Iris pigment epithelial cell (primary cell): Measurements from ENCODE around the gene MS4A1.
"Not testable (repeated sequence)": the region's sequence is repeated elsewhere in the genome, so short reads cannot be mapped to it uniquely, and the experiment has no call there.

Experiments used
- DNase-seq: peaks from one replicate; pipeline ENCODE4 v3.0.0-alpha.2; 2011; ENCODE audit warnings: low read depth

The MS4A1 gene

DNA sequence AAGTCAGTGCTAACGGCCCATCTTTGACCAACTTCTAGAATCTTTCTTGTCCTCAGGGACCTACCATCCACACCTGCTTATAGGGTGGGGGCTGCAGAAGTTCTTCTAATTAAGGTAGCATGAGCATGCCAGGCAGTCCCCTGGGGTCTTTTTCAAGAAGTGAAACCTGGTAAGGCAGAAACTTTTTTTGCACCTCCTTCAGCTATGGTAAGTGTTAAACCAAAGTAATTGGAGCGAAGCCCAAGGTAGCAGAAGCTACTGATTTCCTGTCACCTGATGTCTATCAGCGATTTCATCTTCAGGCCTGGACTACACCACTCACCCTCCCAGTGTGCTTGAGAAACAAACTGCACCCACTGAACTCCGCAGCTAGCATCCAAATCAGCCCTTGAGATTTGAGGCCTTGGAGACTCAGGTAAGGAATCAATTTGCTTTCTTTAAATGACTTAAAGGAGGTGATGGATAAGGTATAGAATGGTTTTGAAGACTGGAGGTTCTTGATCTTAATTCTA lies at the start of gene MS4A1:
TSS of gene MS4A1 (plus strand) at position 317 of the 512 bp plus-strand sequence. CDS start 6,528 bp downstream, outside the sequence.
- DNase-seq: no peak

- no peak for DNase-seq
Observed at GRCh38 chr11:60420015-60420414, 35.6 kb upstream of the MS4A1 start.

- no peak for DNase-seq
Observed at GRCh38 chr11:60422609-60423008, 33.0 kb upstream of the MS4A1 start.

DNA sequence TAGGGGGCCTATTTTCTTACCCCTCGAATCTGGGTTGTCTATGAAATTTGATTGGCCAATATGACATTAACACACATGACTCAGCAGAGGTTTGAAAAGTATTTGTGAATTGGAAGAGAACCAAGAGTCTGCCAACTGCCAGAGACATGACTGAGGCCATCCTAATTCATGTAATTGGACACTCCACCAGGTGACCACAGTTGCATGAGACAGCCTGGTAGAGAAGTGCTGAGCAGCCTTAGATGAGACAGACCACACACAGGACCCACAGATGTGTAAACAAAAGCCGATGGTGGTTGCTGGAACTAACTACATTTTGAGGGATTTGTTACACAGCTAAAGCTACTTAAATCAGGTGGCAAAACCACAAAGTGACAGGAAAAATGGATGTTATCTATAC lies 27.1 kb upstream of the MS4A1 start:
- peak; percentile 2 for DNase-seq

DNA sequence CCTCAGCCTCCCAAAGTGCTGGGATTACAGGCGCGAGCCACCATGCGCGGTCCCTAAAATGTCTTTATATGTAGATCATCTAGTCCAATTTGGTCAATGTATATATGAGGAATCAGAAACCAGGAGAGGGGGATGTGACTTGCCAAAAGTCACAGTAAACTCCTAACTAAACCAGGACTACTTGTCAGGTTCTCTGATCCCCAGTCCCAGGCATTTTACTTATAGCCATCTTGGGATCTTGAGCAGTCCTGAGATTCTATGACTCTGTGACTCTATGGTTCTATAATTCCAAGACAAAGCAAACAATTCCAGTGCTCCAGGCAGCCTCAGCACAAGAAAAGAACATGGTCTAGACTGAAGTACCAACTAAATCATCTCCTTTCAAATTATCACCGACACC lies 26.4 kb upstream of the MS4A1 start, which contains the start of gene MS4A5:
TSS of gene MS4A5 (plus strand) at position 301 of the 400 bp plus-strand sequence. CDS start 103 bp downstream, outside the sequence.
- DNase-seq: no peak

DNA sequence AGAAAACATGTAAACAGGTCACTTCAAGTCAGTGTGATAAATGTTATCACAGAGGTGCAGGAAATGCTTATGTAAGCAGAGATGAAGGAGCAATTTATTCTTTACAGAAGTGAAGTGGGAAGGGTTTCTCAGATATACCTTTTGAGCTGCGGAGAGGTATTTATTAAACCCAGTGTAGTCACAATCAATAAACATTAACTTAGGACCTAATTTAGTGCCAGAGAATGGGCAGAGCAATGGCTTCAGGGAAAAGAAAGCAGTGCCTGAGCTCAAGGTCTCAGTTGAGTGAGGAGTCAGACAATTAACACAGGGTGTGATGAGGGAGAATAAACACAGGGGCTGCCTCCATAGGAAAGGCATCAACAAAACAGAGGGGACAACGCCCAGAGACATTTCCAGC lies 24.4 kb upstream of the MS4A1 start:
- no peak for DNase-seq

DNA sequence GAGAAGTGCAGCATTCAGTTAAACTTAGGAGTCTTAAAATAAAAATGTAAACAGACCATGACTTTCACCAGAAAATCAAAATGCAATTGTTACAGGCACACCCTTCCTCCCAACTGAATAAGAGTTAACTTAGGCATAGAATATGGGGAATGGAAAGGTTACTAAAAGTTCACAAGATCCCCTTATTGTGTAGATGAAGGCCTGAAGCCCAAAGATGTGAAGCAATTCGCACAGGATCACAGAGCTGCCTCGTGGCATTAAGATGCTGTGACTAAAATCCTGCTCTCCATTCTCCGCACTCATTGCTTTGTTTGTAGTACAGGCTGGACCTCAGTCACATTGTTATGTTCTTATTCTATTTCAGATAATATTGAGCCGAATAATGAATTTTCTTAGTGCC lies 22.2 kb upstream of the MS4A1 start:
- DNase-seq: no peak

DNA sequence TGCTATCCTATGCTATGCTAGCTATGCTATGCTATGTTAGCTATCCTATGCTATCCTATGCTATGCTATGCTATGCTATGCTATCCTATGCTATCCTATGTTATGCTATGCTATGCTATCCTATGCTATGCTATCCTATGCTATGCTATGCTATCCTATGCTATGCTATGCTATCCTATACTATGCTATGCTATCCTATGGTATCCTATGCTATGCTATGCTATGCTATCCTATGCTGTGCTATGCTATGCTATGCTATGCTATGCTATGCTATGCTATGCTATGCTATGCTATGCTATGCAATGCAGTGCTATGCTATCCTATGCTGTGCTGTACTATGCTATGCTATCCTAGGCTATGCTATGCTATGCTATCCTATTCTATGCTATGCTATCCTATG lies 8.6 kb upstream of the MS4A1 start:
- no peak for DNase-seq

- no peak for DNase-seq
Observed at GRCh38 chr11:60447846-60448245, 7.8 kb upstream of the MS4A1 start.

- DNase-seq: not testable (repeated sequence)
Observed at GRCh38 chr11:60451185-60451584, 4.5 kb upstream of the MS4A1 start.

DNA sequence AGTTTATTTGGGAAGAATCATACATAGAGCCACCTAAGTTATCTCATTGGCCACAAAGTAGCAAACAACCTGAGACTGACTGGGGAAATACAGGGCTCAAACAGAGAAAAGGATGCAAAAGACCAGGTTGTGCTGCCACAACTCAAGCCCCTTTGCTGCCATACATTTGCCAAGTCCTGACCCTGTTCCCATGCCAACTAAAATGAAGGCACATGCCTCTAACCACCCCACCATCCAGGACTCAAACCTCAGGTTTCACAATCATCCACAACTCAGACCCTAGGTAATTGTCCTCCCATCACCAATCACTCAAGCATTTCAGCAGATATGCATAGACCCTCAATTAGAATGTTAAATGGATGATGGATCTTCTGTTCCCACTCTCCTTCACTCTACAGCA lies 1.4 kb upstream of the MS4A1 start:
- DNase-seq: no peak

- DNase-seq: no peak
Observed at GRCh38 chr11:60457576-60457975, 1.9 kb downstream of the MS4A1 start.

DNA sequence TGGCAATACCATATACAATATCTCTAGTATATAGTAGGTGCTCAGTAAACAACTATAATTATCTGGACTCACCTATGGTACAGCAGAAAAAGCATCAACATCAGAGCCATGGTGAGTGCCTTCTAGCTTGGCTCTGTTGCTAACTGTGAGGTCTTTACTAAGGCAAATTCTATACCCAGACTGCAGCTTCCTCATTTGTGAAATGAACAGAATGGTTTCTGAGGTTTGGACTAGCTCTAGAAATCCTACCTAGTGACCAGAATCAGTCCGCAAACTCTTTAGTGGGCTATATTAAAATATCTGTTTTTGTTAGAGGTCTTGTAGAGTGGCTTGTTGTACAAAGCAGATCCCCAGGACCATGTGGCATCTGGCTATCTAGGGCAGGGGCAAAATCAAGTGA lies 3.7 kb downstream of the MS4A1 start:
- no peak for DNase-seq

DNA sequence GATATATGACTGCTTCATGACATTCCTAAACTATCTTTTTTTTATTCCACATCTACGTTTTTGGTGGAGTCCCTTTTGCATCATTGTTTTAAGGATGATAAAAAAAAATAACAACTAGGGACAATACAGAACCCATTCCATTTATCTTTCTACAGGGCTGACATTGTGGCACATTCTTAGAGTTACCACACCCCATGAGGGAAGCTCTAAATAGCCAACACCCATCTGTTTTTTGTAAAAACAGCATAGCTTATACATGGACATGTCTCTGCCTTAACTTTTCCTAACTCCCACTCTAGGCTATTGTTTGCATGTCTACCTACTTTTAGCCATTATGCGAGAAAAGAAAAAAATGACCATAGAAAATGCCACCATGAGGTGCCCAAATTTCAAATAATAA lies 13.2 kb downstream of the MS4A1 start:
- no peak for DNase-seq

- DNase-seq: no peak
Observed at GRCh38 chr11:60469723-60470122, 14.1 kb downstream of the MS4A1 start.

DNA sequence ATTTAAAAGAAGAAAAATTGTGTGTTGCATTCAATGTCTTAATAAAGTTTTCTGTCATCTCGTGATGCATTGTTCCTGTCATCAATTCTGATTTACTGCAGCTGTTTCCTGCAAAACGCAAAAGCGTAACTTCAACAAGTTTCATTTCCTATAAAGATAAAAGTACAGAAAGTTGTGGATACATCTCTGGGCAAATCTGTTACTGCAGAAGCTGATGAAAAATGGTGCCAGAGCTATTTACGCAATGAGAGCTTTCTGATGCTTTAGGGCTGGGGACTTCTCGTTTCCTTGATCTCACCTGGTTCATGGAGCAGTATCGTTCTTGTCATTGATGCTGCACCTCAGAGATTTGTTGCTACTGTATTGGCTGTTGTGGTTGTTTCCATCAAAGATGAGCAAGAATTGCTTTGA lies 21.4 kb downstream of the MS4A1 start:
- no peak for DNase-seq

DNA sequence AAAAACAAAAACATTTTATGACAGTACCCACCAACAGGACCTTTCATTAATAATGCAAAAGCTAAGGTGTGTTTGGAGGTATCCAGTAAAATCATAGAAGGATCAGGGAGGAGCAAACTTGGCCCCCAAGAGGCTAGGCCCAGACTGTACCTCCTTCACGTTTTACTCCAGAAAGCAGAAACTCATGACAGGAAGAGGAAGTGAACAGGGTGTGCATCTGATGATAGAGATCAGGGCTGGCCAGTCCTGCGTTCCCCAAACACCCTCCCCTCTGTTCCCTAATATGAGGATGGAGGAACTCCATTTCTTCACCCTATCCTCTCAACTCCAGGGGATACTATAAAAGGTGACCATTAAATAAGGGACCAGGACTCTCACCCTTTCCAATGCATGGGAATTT lies 26.7 kb downstream of the MS4A1 start:
- DNase-seq: no peak

DNA sequence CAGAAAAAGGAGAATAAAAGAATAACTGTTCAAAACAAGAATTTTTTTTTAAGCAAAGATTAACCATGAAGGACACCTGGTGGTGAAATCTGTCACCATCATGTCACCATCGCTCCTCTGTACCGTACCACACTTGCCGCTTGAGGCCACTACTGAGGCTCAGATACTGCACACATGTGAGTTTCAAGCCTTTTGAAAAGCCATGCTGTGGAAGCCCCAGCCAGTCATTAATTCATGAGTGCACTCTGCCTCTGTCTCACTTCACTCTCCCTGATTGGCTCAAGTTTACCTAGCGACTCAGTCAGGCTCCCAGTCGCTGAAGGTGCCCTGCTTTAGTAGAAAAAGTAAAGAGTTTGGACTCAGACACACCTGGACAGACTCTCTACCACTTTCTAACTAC lies 30.3 kb downstream of the MS4A1 start:
- DNase-seq: no peak

- no peak for DNase-seq
Observed at GRCh38 chr11:60492488-60493009, 36.9 kb downstream of the MS4A1 start, which contains the start of gene MS4A12. MS4A12 (plus strand) TSS chr11:60492778; CDS start chr11:60497319, 4,541 bp downstream.

DNA sequence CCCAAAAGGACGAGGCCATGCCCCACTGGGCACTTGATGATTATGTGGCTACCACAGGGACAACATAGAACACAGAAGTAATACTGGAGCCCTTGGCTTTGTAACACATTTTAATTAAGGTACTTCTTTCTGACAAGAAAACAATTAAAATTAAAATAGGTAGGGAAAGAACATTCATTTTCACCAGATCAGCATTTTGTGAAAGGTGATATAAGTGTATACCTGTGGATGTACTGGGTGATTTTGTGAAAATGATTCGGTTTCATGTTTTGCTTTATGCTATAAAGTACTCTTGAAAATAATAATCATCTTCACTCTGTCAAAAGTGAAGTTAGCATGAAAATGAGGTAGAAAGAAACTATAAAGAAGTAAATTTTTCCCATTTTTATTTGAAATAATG lies 37.8 kb downstream of the MS4A1 start:
- no peak for DNase-seq

GRCh38 chr11:60498399-60498798 lies 42.8 kb downstream of the MS4A1 start:
- DNase-seq: no peak

- no peak for DNase-seq
Observed at GRCh38 chr11:60498853-60499252, 43.2 kb downstream of the MS4A1 start.

- peak; percentile 1 for DNase-seq
Observed at GRCh38 chr11:60500276-60500910, 44.7 kb downstream of the MS4A1 start.
